DND-41 (cell line): Measurements from ENCODE around the gene CEACAM8.

ENCODE experiments used
- CTCF ChIP-seq: IDR thresholded peaks from 2 replicates; pipeline ENCODE4 v1.5.1; 2012; ENCODE audit warnings: borderline replicate concordance, low read length, moderate library complexity, mild to moderate bottlenecking; ENCODE audit not compliant: poor library complexity, severe bottlenecking; ENCODE audit errors: extremely low read depth
- EZH2 ChIP-seq: IDR thresholded peaks from 3 replicates; pipeline ENCODE4 v1.6.1; 2012; ENCODE audit warnings: borderline replicate concordance, low read depth, mild to moderate bottlenecking, moderate library complexity, low read length, inconsistent platforms; ENCODE audit not compliant: severe bottlenecking

- no peak for TF ChIP-seq CTCF
- TF ChIP-seq EZH2: no peak
Observed at GRCh38 chr19:42626181-42626580, 31.5 kb upstream of the CEACAM8 start.
